AG04450 (cell line): ENCODE results near the gene GLIS1. TPM values are rescaled to one million over a fixed set of nuclear protein-coding genes. Genes with fewer than 3 reads are reported as not detected.
A peak's percentile ranks its signal among the peaks of the same experiment; 100 is the strongest.

Experiments
- CTCF ChIA-PET: fragments of 300-600, 350-600 bp; formaldehyde crosslinking; extraction: SDS; loops from one replicate; lab custom pipeline; 2022; ENCODE audit warnings: antibody characterized with exemption, inconsistent platforms; lab: Charles Lee
- POLR2A ChIA-PET: fragments of 350-600 bp; formaldehyde crosslinking; extraction: SDS; loops from one replicate; lab custom pipeline; 2021; ENCODE audit warnings: antibody characterized with exemption, inconsistent platforms; lab: Yijun Ruan, JAX
- DNase-seq: peaks from one replicate; pipeline ENCODE4 v3.0.0-alpha.2; 2011; ENCODE audit warnings: low read depth, low spot score
- H3K27ac ChIP-seq: one replicate; pipeline ENCODE4 v1.5.1; 2012; ENCODE audit warnings: low read depth, low read length, control low read depth
- H3K27me3 ChIP-seq: one replicate; pipeline ENCODE4 v1.6.0; 2012; ENCODE audit warnings: low read length; ENCODE audit not compliant: control insufficient read depth, insufficient read depth
- H3K4me3 ChIP-seq: 2 replicates; pipeline ENCODE4 v1.5.1; 2011; ENCODE audit warnings: mild to moderate bottlenecking, low read depth, low read length, control low read depth
- H3K9me3 ChIP-seq: 2 replicates; pipeline ENCODE4 v1.5.1; 2012; ENCODE audit warnings: low read length; ENCODE audit not compliant: control insufficient read depth, insufficient read depth
- polyA plus RNA-seq: library from polyadenylated mRNA; depleted of rRNA; stranded (reverse); fragments of >200 nt; gene quantifications from 2 replicates; pipeline ENCODE4 v1.2.3, GENCODE V29; 2011
- TF ChIP-seq, protein P1 (sequence below): IDR thresholded peaks from 2 replicates; pipeline ENCODE4 v1.5.1; 2011; ENCODE audit warnings: low read depth, low read length, control low read depth, inconsistent platforms

GLIS1 gene
- polyA plus RNA-seq, 1 experiment, result 0.77 TPM

DNA sequence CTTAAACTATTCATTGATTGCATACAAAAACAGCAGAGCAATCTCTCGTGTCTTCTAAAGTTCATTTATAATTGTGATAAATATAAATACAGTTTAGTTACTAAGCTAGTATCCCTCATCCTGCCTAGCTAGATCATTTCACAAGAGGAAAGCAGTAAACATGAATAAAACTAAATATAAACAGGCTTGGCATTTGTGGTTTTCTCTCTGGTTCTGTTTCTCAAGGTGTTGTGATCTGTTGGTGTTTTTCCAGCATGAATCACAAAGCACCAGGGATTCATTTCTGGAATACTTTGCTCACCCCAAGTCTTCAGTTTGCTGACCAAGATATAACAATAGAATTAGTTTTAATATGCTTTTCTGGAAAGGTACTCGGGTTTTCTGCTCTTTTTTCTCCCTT, 32.7 kb upstream of the GLIS1 start:
- POLR2A ChIA-PET, result no interaction called here
- no peak overlapping the region for H3K27ac ChIP-seq
- CTCF ChIA-PET, result interaction anchor here (0.8 to 1.5 kb wide), 2 partner anchors 9 to 286 kb away, joined by 3 to 4 read pairs; no protein-coding TSS in a partner anchor
- H3K9me3 ChIP-seq, result no peaks in the 10 kb centered on the region
- DNase-seq, result peak; percentile 65
- H3K4me3 ChIP-seq, result no peak overlapping the region
- H3K27me3 ChIP-seq, result no peaks in the 10 kb centered on the region
- TF ChIP-seq, protein P1, sequence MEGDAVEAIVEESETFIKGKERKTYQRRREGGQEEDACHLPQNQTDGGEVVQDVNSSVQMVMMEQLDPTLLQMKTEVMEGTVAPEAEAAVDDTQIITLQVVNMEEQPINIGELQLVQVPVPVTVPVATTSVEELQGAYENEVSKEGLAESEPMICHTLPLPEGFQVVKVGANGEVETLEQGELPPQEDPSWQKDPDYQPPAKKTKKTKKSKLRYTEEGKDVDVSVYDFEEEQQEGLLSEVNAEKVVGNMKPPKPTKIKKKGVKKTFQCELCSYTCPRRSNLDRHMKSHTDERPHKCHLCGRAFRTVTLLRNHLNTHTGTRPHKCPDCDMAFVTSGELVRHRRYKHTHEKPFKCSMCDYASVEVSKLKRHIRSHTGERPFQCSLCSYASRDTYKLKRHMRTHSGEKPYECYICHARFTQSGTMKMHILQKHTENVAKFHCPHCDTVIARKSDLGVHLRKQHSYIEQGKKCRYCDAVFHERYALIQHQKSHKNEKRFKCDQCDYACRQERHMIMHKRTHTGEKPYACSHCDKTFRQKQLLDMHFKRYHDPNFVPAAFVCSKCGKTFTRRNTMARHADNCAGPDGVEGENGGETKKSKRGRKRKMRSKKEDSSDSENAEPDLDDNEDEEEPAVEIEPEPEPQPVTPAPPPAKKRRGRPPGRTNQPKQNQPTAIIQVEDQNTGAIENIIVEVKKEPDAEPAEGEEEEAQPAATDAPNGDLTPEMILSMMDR, result no peak

DNA sequence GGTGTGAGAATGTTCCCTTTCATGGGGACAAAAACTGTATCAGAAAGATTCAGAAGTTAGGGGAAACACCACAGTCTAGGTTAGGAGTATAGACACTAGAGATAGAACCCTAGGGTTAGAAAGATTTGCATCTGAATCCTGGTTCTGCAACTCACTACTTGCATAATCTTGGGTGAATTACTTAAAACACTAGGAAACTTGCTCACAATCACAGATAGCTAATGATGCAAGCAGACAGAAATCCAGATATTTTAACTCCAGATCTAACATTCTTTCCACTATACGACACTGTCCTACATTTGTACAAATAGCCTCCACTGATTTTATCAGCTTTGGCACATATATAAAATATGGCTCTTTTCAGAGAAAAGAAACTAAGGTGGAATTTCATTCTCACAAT, 30.8 kb upstream of the GLIS1 start:
- CTCF ChIA-PET, result interaction anchor here (1.4 kb wide), 1 partner anchor 16 kb away, joined by 3 read pairs; no protein-coding TSS in a partner anchor
- no peak for DNase-seq
- Histone ChIP-seq H3K27me3 (no peaks in the 10 kb centered on the region), H3K4me3 (no peak overlapping the region), H3K9me3 (no peaks in the 10 kb centered on the region), H3K27ac (no peak overlapping the region)
- POLR2A ChIA-PET, result no interaction called here
- TF ChIP-seq, protein P1, result no peak

DNA sequence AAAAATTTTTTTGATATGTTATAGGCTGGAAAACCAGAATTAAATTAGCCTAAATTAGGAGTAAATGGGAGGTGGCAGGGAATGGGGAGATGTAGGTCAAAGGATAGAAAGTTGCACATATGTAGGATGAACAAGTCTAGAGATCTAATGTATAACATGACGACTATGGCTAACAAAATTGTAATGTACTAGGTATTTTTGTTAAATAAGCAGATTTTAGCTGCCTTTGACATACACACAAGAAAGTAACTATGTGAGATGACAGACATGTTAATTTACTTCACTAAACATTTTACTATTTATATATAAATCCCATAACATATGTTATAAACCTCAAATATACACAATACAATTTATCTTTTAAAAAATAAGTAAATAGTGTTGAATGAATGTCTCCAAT, 30.2 kb upstream of the GLIS1 start:
- Histone ChIP-seq H3K4me3 (no peak overlapping the region), H3K27ac (no peak overlapping the region), H3K9me3 (no peaks in the 10 kb centered on the region), H3K27me3 (no peaks in the 10 kb centered on the region)
- DNase-seq, result no peak
- ChIA-PET CTCF (interaction anchor here (1.4 kb wide), 1 partner anchor 15 kb away, joined by 3 read pairs; no protein-coding TSS in a partner anchor), POLR2A (no interaction called here)
- TF ChIP-seq, protein P1, result no peak

DNA sequence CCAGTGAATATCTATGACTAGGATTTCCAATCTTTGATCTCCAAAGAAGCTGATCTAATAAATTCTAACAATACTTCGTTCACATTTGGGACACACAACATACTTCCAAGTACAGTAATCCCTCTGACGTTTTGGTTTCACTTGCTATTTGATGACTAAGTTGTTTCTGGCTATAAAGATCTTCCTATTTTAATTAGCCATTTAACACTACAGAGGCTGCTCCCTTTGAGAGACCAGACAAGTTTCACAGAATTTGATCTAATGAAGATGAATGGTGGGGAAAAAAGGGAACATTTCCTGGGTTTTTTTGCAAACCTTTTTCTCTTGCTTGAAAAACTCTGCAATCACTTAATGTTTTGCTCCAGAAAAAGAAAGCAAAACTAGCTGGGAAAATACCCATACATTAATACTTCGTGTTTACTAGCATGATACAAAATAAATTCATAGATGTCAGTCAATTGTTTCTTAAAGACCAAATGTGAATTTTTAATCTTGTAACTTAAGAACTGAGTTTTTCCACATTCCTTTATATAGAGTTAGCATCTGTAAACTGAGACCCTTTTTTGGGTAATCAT, 28.0 kb upstream of the GLIS1 start:
- no peak overlapping the region for H3K27ac ChIP-seq
- no peaks in the 10 kb centered on the region for H3K27me3 ChIP-seq
- TF ChIP-seq, protein P1, result no peak
- no peak overlapping the region; the same call in 1 of the 2 replicates for H3K4me3 ChIP-seq
- no peaks in the 10 kb centered on the region for H3K9me3 ChIP-seq
- DNase-seq, result no peak
- CTCF ChIA-PET, result interaction anchor here (4.7 kb wide), 1 partner anchor 13 kb away, joined by 36 read pairs; no protein-coding TSS in a partner anchor
- POLR2A ChIA-PET, result no interaction called here

DNA sequence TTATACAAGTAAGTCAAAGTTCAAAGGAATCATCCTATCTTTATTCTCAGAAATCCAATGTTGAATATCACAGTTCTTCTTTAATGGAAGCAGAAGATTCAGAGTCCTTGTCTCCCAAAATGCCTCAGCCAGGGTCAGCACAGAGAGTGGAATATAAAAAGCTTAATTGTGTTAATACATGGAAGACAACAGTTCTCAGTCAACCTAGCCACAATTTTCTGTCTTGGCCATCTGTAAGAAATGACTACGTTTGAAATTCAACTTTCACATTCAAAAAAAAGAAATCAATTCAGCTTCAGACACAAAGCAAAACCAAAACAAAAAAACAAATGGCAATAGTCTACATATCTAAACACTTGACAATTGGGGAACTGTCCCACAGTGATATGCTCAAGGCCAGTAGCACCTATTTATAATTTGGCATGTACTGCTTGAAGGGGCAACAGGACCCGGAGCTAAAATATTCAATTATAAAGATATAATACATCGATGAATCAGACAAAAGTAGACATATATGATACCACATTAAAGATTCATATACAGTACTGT, 27.3 kb upstream of the GLIS1 start:
- DNase-seq, result no peak
- Histone ChIP-seq H3K27ac (no peak overlapping the region), H3K4me3 (no peak overlapping the region; the same call in 1 of the 2 replicates), H3K9me3 (no peaks in the 10 kb centered on the region), H3K27me3 (no peaks in the 10 kb centered on the region)
- ChIA-PET POLR2A (no interaction called here), CTCF (interaction anchor here (4.7 kb wide), 1 partner anchor 13 kb away, joined by 36 read pairs; no protein-coding TSS in a partner anchor)
- TF ChIP-seq, protein P1, result no peak
